DND-41 (cell line): Measurements from ENCODE around the gene SMG9.

Source experiments
- EZH2 ChIP-seq: IDR thresholded peaks from 3 replicates; pipeline ENCODE4 v1.6.1; 2012; ENCODE audit warnings: borderline replicate concordance, low read depth, mild to moderate bottlenecking, moderate library complexity, low read length, inconsistent platforms; ENCODE audit not compliant: severe bottlenecking
- TF ChIP-seq, protein P1 (sequence below): IDR thresholded peaks from 2 replicates; pipeline ENCODE4 v1.5.1; 2012; ENCODE audit warnings: borderline replicate concordance, low read length, moderate library complexity, mild to moderate bottlenecking; ENCODE audit not compliant: poor library complexity, severe bottlenecking; ENCODE audit errors: extremely low read depth

DNA sequence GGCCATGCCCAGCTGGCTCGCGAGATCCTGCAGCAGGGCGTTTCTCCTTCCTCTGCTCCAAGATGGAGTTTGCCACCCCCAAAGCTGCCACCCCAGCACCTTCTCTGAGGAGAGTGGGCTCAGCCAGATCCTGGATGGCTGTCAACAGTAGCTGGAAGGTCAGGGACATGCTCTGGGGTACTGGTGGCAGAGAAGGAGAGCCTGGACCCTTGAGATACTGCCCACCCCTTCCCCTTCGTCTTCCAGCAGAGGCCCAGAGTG is 27.2 kb downstream of the SMG9 start:
- TF ChIP-seq, protein P1, sequence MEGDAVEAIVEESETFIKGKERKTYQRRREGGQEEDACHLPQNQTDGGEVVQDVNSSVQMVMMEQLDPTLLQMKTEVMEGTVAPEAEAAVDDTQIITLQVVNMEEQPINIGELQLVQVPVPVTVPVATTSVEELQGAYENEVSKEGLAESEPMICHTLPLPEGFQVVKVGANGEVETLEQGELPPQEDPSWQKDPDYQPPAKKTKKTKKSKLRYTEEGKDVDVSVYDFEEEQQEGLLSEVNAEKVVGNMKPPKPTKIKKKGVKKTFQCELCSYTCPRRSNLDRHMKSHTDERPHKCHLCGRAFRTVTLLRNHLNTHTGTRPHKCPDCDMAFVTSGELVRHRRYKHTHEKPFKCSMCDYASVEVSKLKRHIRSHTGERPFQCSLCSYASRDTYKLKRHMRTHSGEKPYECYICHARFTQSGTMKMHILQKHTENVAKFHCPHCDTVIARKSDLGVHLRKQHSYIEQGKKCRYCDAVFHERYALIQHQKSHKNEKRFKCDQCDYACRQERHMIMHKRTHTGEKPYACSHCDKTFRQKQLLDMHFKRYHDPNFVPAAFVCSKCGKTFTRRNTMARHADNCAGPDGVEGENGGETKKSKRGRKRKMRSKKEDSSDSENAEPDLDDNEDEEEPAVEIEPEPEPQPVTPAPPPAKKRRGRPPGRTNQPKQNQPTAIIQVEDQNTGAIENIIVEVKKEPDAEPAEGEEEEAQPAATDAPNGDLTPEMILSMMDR = no peak
- no peak for TF ChIP-seq EZH2
